VCaP (cell line): ENCODE results near the gene TBC1D4.

Source experiments
- H3K27ac ChIP-seq: fragments of 450-650 bp; 2 replicates; pipeline ENCODE4 v1.5.1; 2017
- CTCF ChIP-seq: fragments of 450-650 bp; conservative IDR thresholded peaks from 2 replicates; pipeline ENCODE4 v1.5.1; 2017; ENCODE audit warnings: mild to moderate bottlenecking, moderate library complexity

The TBC1D4 gene

GRCh38 chr13:75324413-75324940 lies 157.5 kb downstream of the TBC1D4 start:
- no peak overlapping the region for H3K27ac ChIP-seq
- no peak for TF ChIP-seq CTCF

GRCh38 chr13:75321084-75321483 lies 160.9 kb downstream of the TBC1D4 start:
- H3K27ac ChIP-seq = no peak overlapping the region
- TF ChIP-seq CTCF = no peak

- no peak overlapping the region for H3K27ac ChIP-seq
- no peak for TF ChIP-seq CTCF
These were observed 162.7 kb downstream of the TBC1D4 start for GRCh38 chr13:75319254-75319653.

- H3K27ac ChIP-seq = no peak overlapping the region
- TF ChIP-seq CTCF = no peak
These were observed 163.7 kb downstream of the TBC1D4 start for GRCh38 chr13:75318138-75318833.

- TF ChIP-seq CTCF = no peak
- H3K27ac ChIP-seq = no peak overlapping the region
These were observed 165.5 kb downstream of the TBC1D4 start for GRCh38 chr13:75316427-75316826.

GRCh38 chr13:75312884-75313520 lies 169.0 kb downstream of the TBC1D4 start:
- no peak for TF ChIP-seq CTCF
- no peak overlapping the region for H3K27ac ChIP-seq

GRCh38 chr13:75309981-75310580 lies 171.9 kb downstream of the TBC1D4 start:
- no peak for TF ChIP-seq CTCF
- H3K27ac ChIP-seq = no peak overlapping the region
